T-helper 2 cell treated with Interferon-gamma antibody and Interleukin-4, amounts not matched to agents 100 ng/mL and 5 ng/mL, for 36 hours (primary cell): Measurements from ENCODE around the gene LUC7L2. TPM values are rescaled to one million over a fixed set of nuclear protein-coding genes. Genes with fewer than 3 reads are reported as not detected.
"Not testable (repeated sequence)": the region's sequence is repeated elsewhere in the genome, so short reads cannot be mapped to it uniquely, and the experiment has no call there.

Experiments used
- intact Hi-C: fragments of 100-400 bp; cut with micrococcal nuclease; formaldehyde crosslinking; loops from one replicate; pipeline ENCODE4 v1.15.1; 2023
- total RNA-seq: library from RNA; stranded (reverse); gene quantifications from 2 replicates; pipeline ENCODE4 v1.2.3, GENCODE V29; 2022

Gene LUC7L2, protein sequence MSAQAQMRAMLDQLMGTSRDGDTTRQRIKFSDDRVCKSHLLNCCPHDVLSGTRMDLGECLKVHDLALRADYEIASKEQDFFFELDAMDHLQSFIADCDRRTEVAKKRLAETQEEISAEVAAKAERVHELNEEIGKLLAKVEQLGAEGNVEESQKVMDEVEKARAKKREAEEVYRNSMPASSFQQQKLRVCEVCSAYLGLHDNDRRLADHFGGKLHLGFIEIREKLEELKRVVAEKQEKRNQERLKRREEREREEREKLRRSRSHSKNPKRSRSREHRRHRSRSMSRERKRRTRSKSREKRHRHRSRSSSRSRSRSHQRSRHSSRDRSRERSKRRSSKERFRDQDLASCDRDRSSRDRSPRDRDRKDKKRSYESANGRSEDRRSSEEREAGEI
- total RNA-seq: 118 and 125 TPM in 2 replicates

DNA sequence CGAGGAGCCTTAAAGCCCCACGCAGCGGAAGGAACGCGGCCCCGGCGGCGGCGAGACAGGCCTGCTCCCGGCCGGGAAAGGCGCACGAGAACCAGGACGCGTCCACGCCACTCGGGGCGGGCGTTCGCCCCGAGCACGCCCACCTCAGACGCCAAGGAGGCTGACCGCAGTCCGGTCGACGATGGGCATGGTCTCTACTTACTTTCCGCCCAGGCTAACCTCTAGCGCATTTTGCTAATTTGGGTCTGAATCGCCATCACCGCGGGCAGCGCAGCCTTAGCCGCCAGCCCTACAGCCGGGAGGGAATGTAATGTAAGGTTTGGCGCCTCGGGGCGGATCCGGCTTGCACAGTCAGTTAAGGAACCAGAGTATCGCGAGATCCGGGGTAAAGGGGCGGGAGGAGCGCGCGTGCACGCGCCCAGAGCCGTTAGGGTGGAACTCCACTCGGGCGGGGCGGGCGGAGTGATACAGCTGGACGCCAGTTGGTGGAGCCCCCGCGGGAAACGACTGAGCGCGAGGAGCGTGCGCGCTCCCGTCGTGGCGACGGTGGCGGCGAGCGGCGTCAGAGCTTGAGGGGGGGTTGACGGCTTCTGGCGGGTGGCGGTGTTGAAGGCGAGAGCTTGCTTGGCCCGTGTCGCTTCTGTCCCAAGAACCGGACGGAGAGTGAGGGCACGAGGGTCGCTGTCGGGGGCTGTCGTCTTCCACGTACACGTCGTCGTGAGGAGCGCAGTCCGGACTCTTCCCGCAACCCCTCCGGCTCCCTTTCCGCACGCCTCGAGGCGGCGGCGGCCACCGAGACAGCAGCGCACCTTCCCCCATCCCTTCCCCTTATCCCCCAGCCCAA is at the start of gene LUC7L2:
TSS of gene LUC7L2 (plus strand) at position 529 of the 844 bp plus-strand sequence. CDS start 368 bp downstream, outside the sequence.
- intact Hi-C loops: loop anchor here (1.0 to 10.0 kb wide), 10 partner anchors 11 to 1338 kb away; partner anchors contain the start of genes KDM7A, NDUFB2, PARP12 and UBN2

- intact Hi-C loops: no loop called here
Measured at GRCh38 chr7:139317939-139318505, 41.7 kb upstream of the LUC7L2 start.

- intact Hi-C loops: no loop called here
Measured at GRCh38 chr7:139321071-139321745, 38.5 kb upstream of the LUC7L2 start.

DNA sequence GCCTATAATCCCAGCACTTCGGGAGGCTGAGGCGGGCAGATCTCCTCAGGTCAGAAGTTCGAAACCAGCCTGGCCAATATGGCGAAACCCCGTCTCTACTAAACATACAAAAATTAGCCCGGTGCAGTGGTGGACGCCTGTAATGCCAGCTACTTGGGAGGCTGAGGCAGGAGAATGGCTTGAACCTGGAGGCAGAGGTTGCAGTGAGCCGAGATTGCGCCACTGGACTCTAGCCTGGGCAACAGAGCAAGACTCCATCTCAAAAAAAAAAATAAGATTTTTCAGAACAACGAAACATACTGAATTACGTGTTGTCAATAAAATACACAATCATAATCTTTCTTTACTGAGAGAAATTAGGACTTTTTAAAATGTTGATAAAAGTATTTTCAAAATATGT is 35.0 kb upstream of the LUC7L2 start:
- intact Hi-C loops: not testable (repeated sequence)

DNA sequence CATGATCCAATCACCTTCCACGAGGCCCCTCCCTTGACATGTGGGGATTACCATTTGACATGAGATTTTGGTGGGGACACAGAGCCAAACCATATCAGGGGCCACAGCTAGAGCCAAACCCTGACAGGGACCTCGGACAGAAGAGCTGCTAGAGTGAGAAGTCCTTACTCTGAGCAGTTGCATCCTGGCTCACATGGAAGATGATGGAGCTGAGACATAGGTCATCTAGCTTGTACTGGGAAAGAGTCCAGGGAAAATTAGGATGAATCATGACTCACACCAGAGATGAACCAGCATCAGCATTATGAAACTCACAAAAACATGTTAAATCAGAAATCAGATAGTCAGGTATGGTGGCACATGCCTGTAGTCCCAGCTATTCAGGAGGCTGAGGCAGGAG is 31.3 kb upstream of the LUC7L2 start:
- intact Hi-C loops: no loop called here

- intact Hi-C loops: no loop called here
Measured at GRCh38 chr7:139329119-139329518, 30.6 kb upstream of the LUC7L2 start.

DNA sequence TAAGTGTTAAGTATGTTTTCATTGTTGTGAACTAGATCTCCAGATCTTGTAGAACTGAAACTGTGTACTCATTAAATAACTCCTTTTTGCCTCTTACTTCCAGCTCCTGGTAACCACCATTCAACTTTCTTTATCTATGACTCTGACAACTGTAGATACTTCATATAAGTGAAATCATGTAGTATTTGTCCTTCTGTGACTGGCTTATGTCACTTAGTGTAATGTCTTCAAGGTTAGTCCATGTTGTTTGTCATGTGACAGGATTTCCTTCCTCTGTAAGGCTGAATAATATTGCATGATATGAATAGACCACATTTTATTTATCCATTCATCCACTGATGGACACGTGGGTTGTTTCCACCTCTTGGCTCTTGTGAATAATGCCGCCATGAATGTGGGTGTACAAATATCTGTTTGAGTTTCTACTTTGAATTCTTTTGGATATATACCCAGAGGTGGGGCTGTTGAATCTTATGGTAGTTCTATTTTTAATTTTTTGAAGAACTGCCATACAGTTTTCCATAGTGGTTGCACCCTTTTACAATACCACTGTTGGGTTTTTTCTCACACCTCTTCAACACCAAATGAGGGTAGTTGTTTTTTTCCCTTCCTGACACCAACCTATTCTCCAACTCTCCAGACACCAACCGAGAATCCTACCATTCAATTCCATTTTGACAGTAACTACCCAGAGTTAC is 29.2 kb upstream of the LUC7L2 start:
- intact Hi-C loops: no loop called here

- intact Hi-C loops: no loop called here
Measured at GRCh38 chr7:139332697-139333359, 26.9 kb upstream of the LUC7L2 start.

GRCh38 chr7:139333443-139333842 is 26.3 kb upstream of the LUC7L2 start:
- intact Hi-C loops: not testable (repeated sequence)

DNA sequence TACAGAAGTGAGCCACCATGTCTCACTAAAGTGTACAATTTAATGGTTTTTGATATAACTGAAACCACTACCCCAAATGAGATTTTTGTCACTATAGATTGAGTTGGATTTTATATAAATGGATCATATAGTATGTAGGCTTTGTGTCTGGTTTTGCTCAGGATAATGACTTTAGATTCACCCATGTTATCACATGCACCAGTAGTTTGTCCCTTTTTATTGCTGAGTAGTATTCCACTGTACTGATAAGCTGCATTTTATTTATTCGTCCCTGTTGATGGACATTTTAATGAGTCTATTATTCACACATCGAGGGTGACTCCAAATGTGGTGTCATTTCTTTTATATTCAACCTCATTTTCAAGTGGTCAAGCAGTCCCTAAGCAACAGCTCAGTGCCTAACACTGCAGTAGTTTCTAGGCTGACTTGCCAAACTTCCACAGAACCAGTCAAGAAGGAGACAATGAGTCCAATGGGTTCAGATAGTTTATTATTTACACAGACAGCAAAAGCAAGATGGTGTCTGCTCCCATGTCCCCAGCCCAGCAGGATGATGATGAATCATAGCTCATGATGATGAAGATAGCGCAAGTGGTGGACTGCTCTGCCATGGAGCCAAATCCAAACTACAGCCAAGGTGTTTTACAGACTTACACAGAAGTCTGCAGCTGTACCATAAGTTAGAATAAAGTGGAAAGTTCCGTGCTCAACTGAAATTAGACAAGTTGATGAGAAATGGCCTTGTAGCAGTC is 25.1 kb upstream of the LUC7L2 start:
- intact Hi-C loops: no loop called here

- intact Hi-C loops: no loop called here
Measured at GRCh38 chr7:139339025-139339424, 20.7 kb upstream of the LUC7L2 start.

- intact Hi-C loops: loop anchor here (1.0 to 5.0 kb wide), 9 partner anchors 20 to 1583 kb away; partner anchors contain the start of genes BRAF, CREB3L2, LUC7L2 and TRIM24
Measured at GRCh38 chr7:139339698-139340036, 20.0 kb upstream of the LUC7L2 start.

DNA sequence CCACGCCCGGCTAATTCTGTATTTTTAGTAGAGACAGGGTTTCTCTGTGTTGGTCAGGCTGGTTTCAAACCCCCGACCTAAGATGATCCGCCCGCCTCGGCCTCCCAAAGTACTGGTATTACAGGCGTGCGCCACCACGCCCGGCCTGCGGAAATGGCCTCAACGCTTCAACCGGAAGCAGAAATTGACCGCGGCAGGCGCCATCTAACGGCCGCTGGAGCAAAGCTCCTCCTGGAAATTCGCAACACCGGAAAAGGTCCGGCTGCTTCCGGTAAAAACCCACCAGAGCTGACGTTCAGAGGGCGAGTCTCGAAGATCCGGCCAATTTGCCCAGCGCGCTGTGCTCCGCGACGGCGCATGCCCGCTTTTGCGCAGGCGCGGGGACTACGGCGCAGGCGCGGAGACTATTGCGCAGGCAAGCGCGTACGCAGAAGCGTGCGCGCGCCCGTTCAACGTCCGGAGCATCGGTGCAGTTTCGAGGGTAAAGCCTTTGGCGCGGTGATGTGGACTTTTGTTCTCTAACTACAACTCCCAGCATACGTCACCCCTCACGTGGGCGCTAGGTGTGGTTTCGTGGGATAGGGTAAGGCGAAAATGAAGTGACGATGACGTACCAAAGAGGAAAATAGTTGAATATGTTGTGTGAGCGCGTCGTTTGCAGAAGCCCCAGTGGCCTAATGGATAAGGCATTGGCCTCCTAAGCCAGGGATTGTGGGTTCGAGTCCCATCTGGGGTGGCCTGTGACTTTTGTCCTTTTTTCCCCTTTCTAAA is 19.5 kb upstream of the LUC7L2 start:
- intact Hi-C loops: loop anchor here (1.0 to 5.0 kb wide), 9 partner anchors 19 to 1582 kb away; partner anchors contain the start of genes BRAF, CREB3L2, LUC7L2 and TRIM24

GRCh38 chr7:139340808-139341057 is 19.0 kb upstream of the LUC7L2 start:
- intact Hi-C loops: loop anchor here (1.0 to 5.0 kb wide), 9 partner anchors 19 to 1582 kb away; partner anchors contain the start of genes BRAF, CREB3L2, LUC7L2 and TRIM24

- intact Hi-C loops: loop anchor here (2.0 to 5.0 kb wide), 4 partner anchors 304 to 1581 kb away; partner anchors contain the start of genes BRAF, CREB3L2 and ZC3HAV1L
Measured at GRCh38 chr7:139341058-139341775, 18.5 kb upstream of the LUC7L2 start, which contains the start of gene FMC1. TSS of gene FMC1 (plus strand) at chr7:139341337. CDS start at chr7:139341385, 48 bp downstream.

DNA sequence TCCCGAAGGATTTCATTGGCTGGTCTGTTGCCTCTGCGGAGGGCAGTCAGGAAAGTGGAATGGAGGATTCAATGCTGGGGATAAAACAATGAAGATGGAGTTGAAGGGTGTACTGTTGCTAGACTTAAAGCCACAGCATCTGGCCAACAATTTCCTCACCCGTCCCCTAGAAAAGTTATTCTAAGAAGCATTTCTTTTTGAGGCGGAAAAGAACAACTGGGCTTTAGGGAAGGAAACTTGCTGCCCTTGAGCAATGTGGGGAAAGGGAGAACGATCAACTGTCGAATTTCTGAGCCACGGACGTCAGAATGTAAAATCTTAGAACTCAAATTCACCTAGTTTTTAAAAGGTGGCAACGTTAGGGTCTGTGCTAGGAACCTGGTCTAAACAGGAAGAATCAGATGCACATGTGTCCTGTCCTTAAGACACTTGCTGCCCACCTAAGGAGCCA is 17.9 kb upstream of the LUC7L2 start:
- intact Hi-C loops: loop anchor here (2.0 to 5.0 kb wide), 4 partner anchors 304 to 1580 kb away; partner anchors contain the start of genes BRAF, CREB3L2 and ZC3HAV1L

DNA sequence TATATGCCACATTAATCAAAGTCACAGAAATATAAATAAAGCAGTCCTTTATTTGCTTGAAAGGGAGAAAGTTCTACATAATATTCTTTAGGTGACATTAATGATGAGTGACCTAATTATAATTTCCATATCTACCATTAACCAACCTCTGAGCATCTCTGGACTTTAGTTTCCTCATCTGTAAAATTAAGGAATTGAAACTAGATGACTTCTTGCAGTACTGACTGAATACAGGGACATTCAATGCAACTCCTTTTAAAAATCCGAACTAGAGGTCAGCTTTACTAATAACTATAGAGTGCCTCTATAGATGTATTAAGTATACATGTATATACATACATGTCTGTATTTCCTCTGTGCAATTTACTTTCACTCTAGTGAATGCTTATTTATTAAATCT is 14.7 kb upstream of the LUC7L2 start:
- intact Hi-C loops: no loop called here
